Pancreas (tissue), 10 donors: Measurements from ENCODE around the gene BLVRA. TPM values are rescaled to one million over a fixed set of nuclear protein-coding genes. Genes with fewer than 3 reads are reported as not detected.
A peak's percentile ranks its signal among the peaks of the same experiment; 100 is the strongest.
"Not testable (repeated sequence)": the region's sequence is repeated elsewhere in the genome, so short reads cannot be mapped to it uniquely, and the experiment has no call there.

Source experiments
- ATAC-seq, 4 donors: fragments of 200-7000 bp; cut with Tn5 transposase; one replicate each; pipeline versions ENCODE4 v1.8.0 to v1.9.1; 2020; ENCODE audit warnings: mild to moderate bottlenecking in 4 of 4, moderate library complexity in 4 of 4
- DNase-seq, 6 donors: peaks; one replicate each; pipeline ENCODE4 v3.0.0-alpha.2; 2020
- FAIRE-seq: peaks from 2 replicates; lab custom pipeline; 2012; peaks lifted over from hg19 to GRCh38; lab: Jason Lieb, UNC
- H3K27ac ChIP-seq, 4 donors: fragments of 200-600 bp; sonication (generic); 1 replicate in 3 of 4; 2 replicates in 1 of 4; pipeline versions ENCODE4 v1.5.0 to v1.8.0; 2020
- H3K27me3 ChIP-seq, 4 donors: fragments of 200-600 bp; one replicate each; pipeline ENCODE4 v1.8.0; 2021
- H3K36me3 ChIP-seq, 3 donors: fragments of 200-600 bp; sonication (generic) in 1 of 3; one replicate each; pipeline versions ENCODE4 v1.5.0 to v1.8.0; 2020 to 2021
- H3K4me1 ChIP-seq, 3 donors: fragments of 200-600 bp; one replicate each; pipeline ENCODE4 v1.8.0; 2021
- H3K4me3 ChIP-seq, 4 donors: fragments of 200-600 bp; sonication (generic) in 2 of 4; one replicate each; pipeline versions ENCODE4 v1.5.0 to v1.8.0; 2020 to 2021
- H3K9me3 ChIP-seq, 4 donors: fragments of 200-600 bp; one replicate each; pipeline ENCODE4 v1.8.0; 2021
- CTCF ChIP-seq, 4 donors: fragments of 200-600 bp; sonication (generic) in 3 of 4; IDR thresholded peaks; one replicate each; pipeline versions ENCODE4 v1.5.0 to v1.8.0; 2021; ENCODE audit warnings: antibody characterized with exemption in 4 of 4
- WGBS, 2 donors: extraction: QIAGEN DNeasy Blood & Tissue Kit; methylation state at CpG; one replicate each; pipeline ENCODE4 v1.1.7; 2013; 5-methylcytosine and 5-hydroxymethylcytosine counted together
- intact Hi-C, 3 donors: fragments of 100-400 bp; cut with DNase I; formaldehyde crosslinking; loops; one replicate each; pipeline versions ENCODE4 v1.11.1 to v1.14.2; 2022
- polyA plus RNA-seq, 2 donors: library from polyadenylated mRNA; stranded (reverse); fragments of 200-250 nt; gene quantifications; one replicate each; pipeline ENCODE4 v1.2.3, GENCODE V29; 2013
- total RNA-seq, 6 donors: library from RNA; stranded (reverse); fragmentation: NEBNext Ultra II Directional in 4 of 6; extraction: Animal tissue kit (Norgen Biotek cat#: 25700) in 4 of 6; gene quantifications; one replicate each; pipeline versions ENCODE4 v1.2.1 to v1.2.4, GENCODE V29; 2021 to 2023
- donor health status: healthy with polysubstance abuse.
- donor health status: DM: no; HTN: no; CAD: no; lungs with moderate emphysema.
- donor health status: DM: no; HTN: no; CAD: no.
- donor health status: control.
- donor health status: control.
- donor health status: Bipolar disorder and iron deficiency.
- donor health status: DM: yes; HTN: yes; CAD: no.
- donor health status: DM: no; HTN: no; CAD: no.
- donor health status: DM: no; HTN: no; CAD: no.
- donor health status: DM: yes; HTN: yes; CAD: no.

BLVRA gene
- total and polyA plus RNA-seq, 8 donors: 12.4 to 31.6 (median 17.3) TPM

DNA sequence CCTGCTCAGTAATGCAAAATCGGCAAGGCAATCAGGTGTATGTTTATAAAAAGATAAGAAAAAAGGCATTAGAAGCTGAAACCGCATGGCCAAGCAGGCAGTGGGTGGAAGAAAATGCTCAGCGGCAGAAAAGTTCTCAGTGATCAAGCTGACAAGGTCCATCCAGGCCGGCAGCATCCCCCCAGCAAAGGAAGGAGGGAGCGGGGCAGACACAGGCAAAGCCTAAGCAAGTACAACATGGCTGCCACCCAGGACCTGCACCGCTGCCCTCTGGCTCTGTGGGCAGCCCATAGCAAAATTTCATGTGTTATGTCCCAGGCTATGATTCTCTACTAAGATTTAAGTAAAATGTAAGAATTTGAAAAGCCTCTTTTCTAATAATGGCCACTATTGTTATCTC is 65.5 kb downstream of the BLVRA start:
- FAIRE-seq: no peak
- intact Hi-C loops: no loop called here
- 50 to 54% methylated on average over 5 to 6 of the region's 6 CpGs for WGBS, 2 donors

DNA sequence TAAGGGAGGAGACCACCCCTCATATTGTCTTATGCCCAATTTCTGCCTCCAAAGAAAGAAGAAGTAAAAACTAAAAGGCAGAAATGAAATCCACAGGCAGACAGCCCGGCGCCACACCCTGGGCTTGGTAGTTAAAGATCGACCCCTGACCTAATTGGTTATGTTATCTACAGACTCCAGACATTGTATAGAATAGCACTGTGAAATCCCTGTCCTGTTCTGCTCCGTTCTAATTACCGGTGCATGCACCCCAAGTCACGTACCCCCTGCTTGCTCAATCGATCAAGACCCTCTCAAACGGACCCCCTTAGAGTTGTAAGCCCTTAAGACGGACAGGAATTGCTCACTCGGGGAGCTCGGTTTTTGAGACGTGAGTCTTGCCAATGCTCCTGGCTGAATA is 66.0 kb downstream of the BLVRA start:
- FAIRE-seq, DNase-seq, H3K9me3 ChIP-seq, H3K4me1 ChIP-seq, intact Hi-C loops, H3K4me3 ChIP-seq, H3K27ac ChIP-seq, ATAC-seq, H3K36me3 ChIP-seq, H3K27me3 ChIP-seq: not testable (repeated sequence)
- 67 to 77% methylated on average over 12 of the region's 12 CpGs for WGBS, 2 donors

More for the DNA sequence above, 65.5 kb downstream of the BLVRA start:
- Histone ChIP-seq H3K4me1 (no peaks in the 10 kb centered on the region), H3K4me3 (no peak overlapping the region), H3K9me3 (no peaks in the 10 kb centered on the region), H3K36me3 (no peaks in the 10 kb centered on the region), H3K27me3 (no peaks in the 10 kb centered on the region), H3K27ac (no peak overlapping the region)
- no peak for TF ChIP-seq CTCF (IDR thresholded peaks at IDR 0.05)
- DNase-seq (no peak), ATAC-seq (no peak)

- intact Hi-C loops: no loop called here
- TF ChIP-seq CTCF (IDR thresholded peaks at IDR 0.05): no peak
- no peak overlapping the region for H3K27ac ChIP-seq
- DNase-seq (no peak), FAIRE-seq (no peak), ATAC-seq (no peak)
- no peak overlapping the region for H3K4me3 ChIP-seq
- no peaks in the 10 kb centered on the region for H3K9me3 ChIP-seq
- no peaks in the 10 kb centered on the region for H3K4me1 ChIP-seq
- no peaks in the 10 kb centered on the region for H3K36me3 ChIP-seq
- 46 to 54% methylated on average over 1 of the region's 1 CpG for WGBS, 2 donors
- H3K27me3 ChIP-seq: no peaks in the 10 kb centered on the region
These were observed 66.5 kb downstream of the BLVRA start for GRCh38 chr7:43824963-43825362.

DNA sequence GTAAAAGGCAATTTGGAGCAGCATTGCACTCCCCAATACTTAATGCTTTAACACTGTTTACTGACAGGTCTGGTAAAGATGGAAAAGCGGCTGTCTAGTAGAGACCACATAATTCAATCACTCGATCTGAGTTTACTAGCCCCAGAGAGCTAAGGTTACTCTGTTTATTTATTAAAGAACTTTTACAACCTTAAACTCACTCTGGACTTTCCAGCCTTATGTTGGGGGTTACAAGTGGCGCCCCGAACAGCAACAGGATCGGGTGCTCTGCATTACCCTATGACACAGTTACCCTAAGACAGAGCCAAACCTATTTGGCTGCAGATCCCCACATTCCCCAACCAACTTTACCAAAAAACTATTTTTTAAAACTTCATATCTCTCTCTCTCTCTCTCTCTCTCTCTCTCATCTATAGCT is 66.9 kb downstream of the BLVRA start:
- Histone ChIP-seq H3K27ac (no peak overlapping the region), H3K36me3 (no peaks in the 10 kb centered on the region), H3K4me1 (no peaks in the 10 kb centered on the region), H3K4me3 (no peak overlapping the region), H3K9me3 (no peaks in the 10 kb centered on the region), H3K27me3 (no peaks in the 10 kb centered on the region)
- DNase-seq (no peak), FAIRE-seq (no peak), ATAC-seq (no peak)
- intact Hi-C loops: no loop called here
- WGBS, 2 donors: 64 to 79% methylated on average over 5 of the region's 5 CpGs
- TF ChIP-seq CTCF (IDR thresholded peaks at IDR 0.05): no peak

GRCh38 chr7:43830917-43831316 is 72.4 kb downstream of the BLVRA start:
- H3K36me3 ChIP-seq, H3K4me3 ChIP-seq, H3K4me1 ChIP-seq, FAIRE-seq, H3K27ac ChIP-seq, intact Hi-C loops, H3K27me3 ChIP-seq, H3K9me3 ChIP-seq, ATAC-seq, DNase-seq: not testable (repeated sequence)

DNA sequence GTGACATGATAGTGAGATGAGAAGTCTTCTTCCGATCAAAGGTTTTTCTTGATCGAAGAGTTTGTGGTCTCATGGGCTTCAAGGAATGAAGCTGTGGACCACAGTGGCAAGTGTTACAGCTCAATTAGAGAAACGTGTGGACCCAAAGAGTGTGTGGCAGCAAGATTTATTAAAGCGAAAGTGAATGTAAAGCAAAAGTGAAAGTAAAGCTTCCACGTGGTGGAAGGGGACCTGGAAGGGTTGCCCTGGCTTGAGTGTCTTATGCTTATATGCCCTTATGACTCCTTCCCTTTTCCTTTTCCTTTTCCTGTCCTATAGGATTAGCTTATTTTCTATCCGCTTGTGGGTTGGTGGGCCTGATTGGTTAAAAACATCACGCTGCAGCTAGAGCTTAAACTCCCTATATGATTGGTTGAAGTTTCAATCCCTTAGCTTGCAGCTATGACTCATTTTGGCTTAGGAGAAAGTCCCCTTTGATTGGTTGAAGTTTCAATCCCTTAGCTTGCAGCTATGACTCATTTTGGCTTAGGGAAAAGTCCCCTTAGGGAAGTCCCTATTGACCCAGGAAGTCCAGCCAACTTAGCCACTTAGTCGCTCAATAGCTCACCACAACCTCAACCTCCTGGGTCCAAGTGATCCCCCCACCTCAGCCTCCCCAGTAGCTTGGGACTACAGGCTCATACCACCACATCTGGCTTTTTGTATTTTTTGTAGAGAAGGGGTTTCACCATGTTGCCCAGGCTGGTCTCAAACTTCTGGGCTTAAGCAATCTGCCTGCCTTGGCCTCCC is 76.2 kb downstream of the BLVRA start:
- Histone ChIP-seq H3K4me1 (no peaks in the 10 kb centered on the region), H3K27ac (no peak overlapping the region), H3K9me3 (no peaks in the 10 kb centered on the region), H3K4me3 (peak overlapping the region in 1 of 4 donors; percentile 11), H3K27me3 (no peaks in the 10 kb centered on the region), H3K36me3 (no peaks in the 10 kb centered on the region)
- no peak for FAIRE-seq
- intact Hi-C loops: no loop called here
- no peak for TF ChIP-seq CTCF (IDR thresholded peaks at IDR 0.05)
- ATAC-seq: peak in 2 of 4 donors; percentile 24 to 37
- DNase-seq: no peak
- WGBS, 2 donors: 74 to 79% methylated on average over 8 of the region's 8 CpGs
